Activated CD4-positive, alpha-beta T cell treated with anti-CD3 and anti-CD28 coated beads, Interleukin-2, amount 50 U/mL, for 1 hour (primary cell): Measurements from ENCODE around the gene EXOSC7.
"Not testable (repeated sequence)": the region's sequence is repeated elsewhere in the genome, so short reads cannot be mapped to it uniquely, and the experiment has no call there.

ENCODE experiments used
- DNase-seq: peaks from one replicate; pipeline ENCODE4 v3.0.0-alpha.2; 2020

EXOSC7 gene

GRCh38 chr3:44962621-44963393 lies 13.2 kb upstream of the EXOSC7 start:
- DNase-seq: no peak

GRCh38 chr3:44963571-44964325 lies 12.3 kb upstream of the EXOSC7 start:
- no peak for DNase-seq

GRCh38 chr3:44965165-44965564 lies 10.9 kb upstream of the EXOSC7 start:
- DNase-seq: no peak

GRCh38 chr3:44966795-44967278 lies 9.2 kb upstream of the EXOSC7 start:
- DNase-seq: no peak

GRCh38 chr3:44968447-44968858 lies 7.6 kb upstream of the EXOSC7 start:
- DNase-seq: no peak

- DNase-seq: no peak
Observed at GRCh38 chr3:44969154-44969827, 6.8 kb upstream of the EXOSC7 start.

- no peak for DNase-seq
Observed at GRCh38 chr3:44969828-44970179, 6.2 kb upstream of the EXOSC7 start.

- no peak for DNase-seq
Observed at GRCh38 chr3:44970926-44971490, 5.0 kb upstream of the EXOSC7 start.

- no peak for DNase-seq
Observed at GRCh38 chr3:44974416-44974815, 1.6 kb upstream of the EXOSC7 start.

- no peak for DNase-seq
Observed at GRCh38 chr3:44981220-44981619, 5.2 kb downstream of the EXOSC7 start.

- no peak for DNase-seq
Observed at GRCh38 chr3:44981751-44982150, 5.7 kb downstream of the EXOSC7 start.

GRCh38 chr3:44982817-44983216 lies 6.8 kb downstream of the EXOSC7 start:
- no peak for DNase-seq

GRCh38 chr3:44983484-44983941 lies 7.5 kb downstream of the EXOSC7 start:
- DNase-seq: no peak

- no peak for DNase-seq
Observed at GRCh38 chr3:44984335-44984734, 8.3 kb downstream of the EXOSC7 start.

- DNase-seq: not testable (repeated sequence)
Observed at GRCh38 chr3:44986330-44986729, 10.3 kb downstream of the EXOSC7 start.

- DNase-seq: no peak
Observed at GRCh38 chr3:44987332-44987731, 11.3 kb downstream of the EXOSC7 start.

GRCh38 chr3:44988073-44988472 lies 12.0 kb downstream of the EXOSC7 start:
- no peak for DNase-seq

- DNase-seq: no peak
Observed at GRCh38 chr3:44989141-44989540, 13.1 kb downstream of the EXOSC7 start.

GRCh38 chr3:44989636-44990373 lies 13.8 kb downstream of the EXOSC7 start:
- DNase-seq: no peak

- DNase-seq: no peak
Observed at GRCh38 chr3:44991326-44991725, 15.3 kb downstream of the EXOSC7 start.

GRCh38 chr3:44992555-44993470 lies 16.8 kb downstream of the EXOSC7 start:
- no peak for DNase-seq
